Measurements from ENCODE around the gene SLC12A6.

DNA sequence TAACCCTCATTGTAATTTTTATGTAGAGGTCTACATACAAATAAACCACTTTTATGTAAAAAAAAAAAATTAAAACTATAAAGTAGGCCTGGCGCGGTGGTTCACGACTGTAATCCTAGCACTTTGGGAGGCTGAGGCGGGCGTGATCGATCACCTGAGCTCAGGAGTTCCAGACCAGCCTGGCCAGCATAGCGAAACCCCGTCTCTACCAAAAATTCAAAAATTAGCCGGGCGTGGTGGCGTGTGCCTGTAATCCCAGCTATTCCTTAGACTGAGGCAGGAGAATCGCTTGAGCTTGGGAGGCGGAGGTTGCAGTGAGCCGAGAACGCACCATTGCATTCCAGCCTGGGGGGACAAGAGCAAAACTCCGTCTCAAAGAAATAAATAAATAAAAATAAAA, 766 bp upstream of the SLC12A6 start:
- TF ChIP-seq, protein P1, sequence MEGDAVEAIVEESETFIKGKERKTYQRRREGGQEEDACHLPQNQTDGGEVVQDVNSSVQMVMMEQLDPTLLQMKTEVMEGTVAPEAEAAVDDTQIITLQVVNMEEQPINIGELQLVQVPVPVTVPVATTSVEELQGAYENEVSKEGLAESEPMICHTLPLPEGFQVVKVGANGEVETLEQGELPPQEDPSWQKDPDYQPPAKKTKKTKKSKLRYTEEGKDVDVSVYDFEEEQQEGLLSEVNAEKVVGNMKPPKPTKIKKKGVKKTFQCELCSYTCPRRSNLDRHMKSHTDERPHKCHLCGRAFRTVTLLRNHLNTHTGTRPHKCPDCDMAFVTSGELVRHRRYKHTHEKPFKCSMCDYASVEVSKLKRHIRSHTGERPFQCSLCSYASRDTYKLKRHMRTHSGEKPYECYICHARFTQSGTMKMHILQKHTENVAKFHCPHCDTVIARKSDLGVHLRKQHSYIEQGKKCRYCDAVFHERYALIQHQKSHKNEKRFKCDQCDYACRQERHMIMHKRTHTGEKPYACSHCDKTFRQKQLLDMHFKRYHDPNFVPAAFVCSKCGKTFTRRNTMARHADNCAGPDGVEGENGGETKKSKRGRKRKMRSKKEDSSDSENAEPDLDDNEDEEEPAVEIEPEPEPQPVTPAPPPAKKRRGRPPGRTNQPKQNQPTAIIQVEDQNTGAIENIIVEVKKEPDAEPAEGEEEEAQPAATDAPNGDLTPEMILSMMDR (IDR thresholded peaks at IDR 0.05; ENCODE audit: poor library complexity, severe bottlenecking): no peak
- no peak for TF ChIP-seq EZH2 (IDR thresholded peaks at IDR 0.05; ENCODE audit: borderline replicate concordance, insufficient read depth, low read length, poor library complexity, severe bottlenecking)
- TF ChIP-seq EP300 (conservative IDR thresholded peaks at IDR 0.05; ENCODE audit: poor library complexity, severe bottlenecking): no peak
- TF ChIP-seq TAF1 (IDR thresholded peaks at IDR 0.05; ENCODE audit: low read depth): no peak
- no peak for TF ChIP-seq POLR2AphosphoS5 (IDR thresholded peaks at IDR 0.05)
- TF ChIP-seq, protein P2, sequence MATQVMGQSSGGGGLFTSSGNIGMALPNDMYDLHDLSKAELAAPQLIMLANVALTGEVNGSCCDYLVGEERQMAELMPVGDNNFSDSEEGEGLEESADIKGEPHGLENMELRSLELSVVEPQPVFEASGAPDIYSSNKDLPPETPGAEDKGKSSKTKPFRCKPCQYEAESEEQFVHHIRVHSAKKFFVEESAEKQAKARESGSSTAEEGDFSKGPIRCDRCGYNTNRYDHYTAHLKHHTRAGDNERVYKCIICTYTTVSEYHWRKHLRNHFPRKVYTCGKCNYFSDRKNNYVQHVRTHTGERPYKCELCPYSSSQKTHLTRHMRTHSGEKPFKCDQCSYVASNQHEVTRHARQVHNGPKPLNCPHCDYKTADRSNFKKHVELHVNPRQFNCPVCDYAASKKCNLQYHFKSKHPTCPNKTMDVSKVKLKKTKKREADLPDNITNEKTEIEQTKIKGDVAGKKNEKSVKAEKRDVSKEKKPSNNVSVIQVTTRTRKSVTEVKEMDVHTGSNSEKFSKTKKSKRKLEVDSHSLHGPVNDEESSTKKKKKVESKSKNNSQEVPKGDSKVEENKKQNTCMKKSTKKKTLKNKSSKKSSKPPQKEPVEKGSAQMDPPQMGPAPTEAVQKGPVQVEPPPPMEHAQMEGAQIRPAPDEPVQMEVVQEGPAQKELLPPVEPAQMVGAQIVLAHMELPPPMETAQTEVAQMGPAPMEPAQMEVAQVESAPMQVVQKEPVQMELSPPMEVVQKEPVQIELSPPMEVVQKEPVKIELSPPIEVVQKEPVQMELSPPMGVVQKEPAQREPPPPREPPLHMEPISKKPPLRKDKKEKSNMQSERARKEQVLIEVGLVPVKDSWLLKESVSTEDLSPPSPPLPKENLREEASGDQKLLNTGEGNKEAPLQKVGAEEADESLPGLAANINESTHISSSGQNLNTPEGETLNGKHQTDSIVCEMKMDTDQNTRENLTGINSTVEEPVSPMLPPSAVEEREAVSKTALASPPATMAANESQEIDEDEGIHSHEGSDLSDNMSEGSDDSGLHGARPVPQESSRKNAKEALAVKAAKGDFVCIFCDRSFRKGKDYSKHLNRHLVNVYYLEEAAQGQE (IDR thresholded peaks at IDR 0.05; ENCODE audit: borderline replicate concordance): no peak
- TF ChIP-seq MXI1 (conservative IDR thresholded peaks at IDR 0.05; ENCODE audit: poor library complexity, severe bottlenecking): no peak

Data from neural cell (in vitro differentiated cells).